Smooth muscle cell of the brain vasculature (primary cell): ENCODE measurements around the gene ZNF335.

Experiments used
- DNase-seq: peaks from one replicate; pipeline ENCODE4 v3.0.0-alpha.2; 2012; ENCODE audit warnings: low read depth, low spot score

The ZNF335 gene

GRCh38 chr20:45951925-45952834 lies 19.8 kb downstream of the ZNF335 start:
- DNase-seq, result no peak

GRCh38 chr20:45950330-45950646 lies 21.7 kb downstream of the ZNF335 start:
- no peak for DNase-seq

GRCh38 chr20:45949542-45950329 lies 22.3 kb downstream of the ZNF335 start:
- DNase-seq, result no peak

GRCh38 chr20:45948742-45949541 lies 23.1 kb downstream of the ZNF335 start:
- no peak for DNase-seq

GRCh38 chr20:45948261-45948733 lies 23.7 kb downstream of the ZNF335 start:
- no peak for DNase-seq

- DNase-seq, result no peak
Measured at GRCh38 chr20:45947110-45947866, 24.7 kb downstream of the ZNF335 start.

- no peak for DNase-seq
Measured at GRCh38 chr20:45946149-45946970, 25.6 kb downstream of the ZNF335 start.

GRCh38 chr20:45945678-45946148 lies 26.3 kb downstream of the ZNF335 start:
- peak; percentile 55 for DNase-seq

- DNase-seq, result no peak
Measured at GRCh38 chr20:45944965-45945677, 26.9 kb downstream of the ZNF335 start.

- no peak for DNase-seq
Measured at GRCh38 chr20:45944151-45944964, 27.6 kb downstream of the ZNF335 start.

GRCh38 chr20:45943613-45944012 lies 28.4 kb downstream of the ZNF335 start:
- DNase-seq, result no peak

- no peak for DNase-seq
Measured at GRCh38 chr20:45940469-45940868, 31.5 kb downstream of the ZNF335 start.

GRCh38 chr20:45940053-45940452 lies 31.9 kb downstream of the ZNF335 start:
- DNase-seq, result no peak

- DNase-seq, result no peak
Measured at GRCh38 chr20:45938727-45939438, 33.1 kb downstream of the ZNF335 start.

GRCh38 chr20:45937765-45938164 lies 34.2 kb downstream of the ZNF335 start:
- DNase-seq, result no peak

GRCh38 chr20:45935416-45936046 lies 36.5 kb downstream of the ZNF335 start:
- no peak for DNase-seq
